K562 (cell line): ENCODE measurements around the gene UQCRHL. TPM values are rescaled to one million over a fixed set of nuclear protein-coding genes. Genes with fewer than 3 reads are reported as not detected.

Source experiments
- AFF4 ChIP-seq: sonication (generic); formaldehyde crosslinking; IDR thresholded peaks from 2 replicates; pipeline ENCODE4 v1.8.0; 2023; ENCODE audit warnings: mild to moderate bottlenecking, missing genetic modification reagents
- CREBBP ChIP-seq: IDR thresholded peaks from one replicate; pipeline ENCODE4 v1.6.1; 2012; ENCODE audit warnings: low read depth, mild to moderate bottlenecking, control low read depth, inconsistent platforms, low read length
- DEAF1 ChIP-seq: fragments of 450-650 bp; formaldehyde crosslinking; IDR thresholded peaks from 2 replicates; pipeline ENCODE4 v1.4.0; 2020; ENCODE audit warnings: mild to moderate bottlenecking, moderate library complexity
- FIP1L1 ChIP-seq: fragments of 200-400 bp; formaldehyde crosslinking; IDR thresholded peaks from 2 replicates; pipeline ENCODE4 v1.6.1; 2018; ENCODE audit warnings: mild to moderate bottlenecking, low read depth, low read length; ENCODE audit not compliant: poor library complexity, severe bottlenecking
- FOXA1 ChIP-seq: fragments of 450-650 bp; IDR thresholded peaks from 2 replicates; pipeline ENCODE4 v1.6.1; 2016; ENCODE audit warnings: mild to moderate bottlenecking, borderline replicate concordance
- FOXP1 ChIP-seq: sonication (generic); formaldehyde crosslinking; IDR thresholded peaks from 2 replicates; pipeline ENCODE4 v1.8.0; 2022; ENCODE audit warnings: mild to moderate bottlenecking, missing genetic modification reagents
- KAT7 ChIP-seq: sonication (generic); formaldehyde crosslinking; IDR thresholded peaks from 2 replicates; pipeline ENCODE4 v1.8.0; 2022; ENCODE audit warnings: missing genetic modification reagents, mild to moderate bottlenecking, borderline replicate concordance
- NONO ChIP-seq, 2 experiments: fragments of 200-400 bp in 1 of 2; fragments of 450-650 bp in 1 of 2; formaldehyde crosslinking in 1 of 2; IDR thresholded peaks; 2 replicates each; pipeline ENCODE4 v1.6.1; 2017; ENCODE audit warnings: low read depth in 2 of 2, mild to moderate bottlenecking in 2 of 2, moderate library complexity in 2 of 2, low read length in 1 of 2
- PCBP2 ChIP-seq: fragments of 200-400 bp; formaldehyde crosslinking; IDR thresholded peaks from 2 replicates; pipeline ENCODE4 v1.6.1; 2018; ENCODE audit warnings: low read length, low read depth, mild to moderate bottlenecking, moderate library complexity; ENCODE audit not compliant: poor library complexity, severe bottlenecking
- PHF20 ChIP-seq: fragments of 450-650 bp; IDR thresholded peaks from 2 replicates; pipeline ENCODE4 v1.6.1; 2018; ENCODE audit not compliant: partially characterized antibody
- SMAD4 ChIP-seq: fragments of 250-450 bp; sonication (Bioruptor Pico); conservative IDR thresholded peaks from 2 replicates; pipeline ENCODE4 v1.8.0; 2021; ENCODE audit warnings: inconsistent platforms, mild to moderate bottlenecking, moderate library complexity
- ZC3H8 ChIP-seq: fragments of 450-650 bp; IDR thresholded peaks from 2 replicates; pipeline ENCODE4 v1.6.1; 2017
- ZNF133 ChIP-seq: fragments of 250-450 bp; sonication (Bioruptor Pico); IDR thresholded peaks from 2 replicates; pipeline ENCODE4 v1.4.0; 2020; ENCODE audit warnings: mild to moderate bottlenecking
- polyA plus RNA-seq, 8 experiments: library from polyadenylated mRNA; depleted of rRNA in 4 of 8; stranded (reverse) in 5 of 8; unstranded in 3 of 8; fragments of >200 nt; fragmentation: Nextera tagmentation in 2 of 8; fragmentation: Illumina TruSeq in 1 of 8; extraction: Ambion mirVana in 2 of 8; extraction: Trizol in 1 of 8; gene quantifications; 2 replicates each; pipeline versions ENCODE4 v1.2.1 to v1.2.3, GENCODE V29; 2011 to 2014; ENCODE audit warnings: inconsistent platforms in 1 of 8, missing spikeins in 1 of 8
- total RNA-seq, 7 experiments: library from RNA; depleted of rRNA in 6 of 7; stranded (reverse); fragments of >200 nt in 6 of 7; fragmentation: Illumina TruSeq in 2 of 7; extraction: Trizol in 2 of 7; gene quantifications; 2 replicates each; pipeline versions ENCODE4 v1.2.1 to v1.2.3, GENCODE V29; 2011 to 2021; ENCODE audit warnings: low replicate concordance in 1 of 7
- TF ChIP-seq, protein P1 (sequence below): fragments of 450-650 bp; conservative IDR thresholded peaks from 2 replicates; pipeline ENCODE4 v1.6.1; 2016; ENCODE audit warnings: missing genetic modification characterization, low read depth, mild to moderate bottlenecking, missing compliant biosample characterization, moderate library complexity
- TF ChIP-seq, protein P2 (sequence below): fragments of 250-450 bp; sonication (Bioruptor Pico); IDR thresholded peaks from 2 replicates; pipeline ENCODE4 v1.8.0; 2021; ENCODE audit warnings: mild to moderate bottlenecking, moderate library complexity
- TF ChIP-seq, protein P3 (sequence below): IDR thresholded peaks from 2 replicates; pipeline ENCODE4 v1.6.1; 2014; ENCODE audit warnings: antibody characterized with exemption
- TF ChIP-seq, protein P4 (sequence below): sonication (generic); formaldehyde crosslinking; IDR thresholded peaks from 2 replicates; pipeline ENCODE4 v1.8.0; 2022; ENCODE audit warnings: mild to moderate bottlenecking, missing genetic modification reagents

The UQCRHL gene
- total and polyA plus RNA-seq, 9 of the 15 experiments (the other 6 are each of a cell fraction or from before 2014, with no cell fraction given): 5.1 to 41.3 (median 21.8) TPM

DNA sequence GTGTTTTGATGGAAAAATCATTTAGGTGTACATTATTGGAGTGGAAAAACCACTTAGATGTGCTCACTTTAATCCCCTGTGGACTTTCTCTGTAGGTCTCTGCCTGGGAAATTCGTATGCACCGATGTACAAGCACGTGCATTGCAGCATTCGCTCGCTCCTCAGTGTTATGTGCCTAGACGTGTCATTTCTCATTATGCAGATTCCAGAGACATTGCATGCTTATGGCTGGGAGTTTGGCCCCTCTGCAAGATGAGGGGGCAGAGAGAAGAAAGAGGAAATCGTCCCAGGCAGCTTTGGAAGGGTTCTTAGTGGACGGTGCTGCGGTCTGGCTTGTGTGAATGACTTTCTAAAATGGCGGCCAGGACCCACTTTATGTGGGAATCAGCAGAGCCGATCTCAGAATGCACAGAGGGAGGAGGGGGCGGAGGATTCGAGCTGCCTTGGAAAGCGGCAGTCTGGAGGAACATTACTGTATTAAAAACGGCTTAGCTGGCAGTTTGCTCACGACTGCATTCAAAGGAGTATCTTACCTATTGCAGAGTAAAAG is 42.4 kb upstream of the UQCRHL start (continued):
- 0 out of 2 replicates have a peak, but pooled peaks have one; percentile 10 for TF ChIP-seq DEAF1 (CRISPR knock-in tag)
- no peak for TF ChIP-seq FOXA1
- no peak; the same call in 1 of the 2 replicates for TF ChIP-seq FOXP1 (CRISPR knock-in tag)
- TF ChIP-seq NONO (IDR thresholded peaks at IDR 0.05; ENCODE audit: low read depth in 2 of 2, low read length in 1 of 2): peak in 1 of 2 experiments; percentile 50; a peak in 1 of 4 replicates
- no peak for TF ChIP-seq KAT7 (CRISPR knock-in tag)
- TF ChIP-seq, protein P1, sequence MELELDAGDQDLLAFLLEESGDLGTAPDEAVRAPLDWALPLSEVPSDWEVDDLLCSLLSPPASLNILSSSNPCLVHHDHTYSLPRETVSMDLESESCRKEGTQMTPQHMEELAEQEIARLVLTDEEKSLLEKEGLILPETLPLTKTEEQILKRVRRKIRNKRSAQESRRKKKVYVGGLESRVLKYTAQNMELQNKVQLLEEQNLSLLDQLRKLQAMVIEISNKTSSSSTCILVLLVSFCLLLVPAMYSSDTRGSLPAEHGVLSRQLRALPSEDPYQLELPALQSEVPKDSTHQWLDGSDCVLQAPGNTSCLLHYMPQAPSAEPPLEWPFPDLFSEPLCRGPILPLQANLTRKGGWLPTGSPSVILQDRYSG (tag): no peak
- TF ChIP-seq PCBP2: no peak
- TF ChIP-seq, protein P2, sequence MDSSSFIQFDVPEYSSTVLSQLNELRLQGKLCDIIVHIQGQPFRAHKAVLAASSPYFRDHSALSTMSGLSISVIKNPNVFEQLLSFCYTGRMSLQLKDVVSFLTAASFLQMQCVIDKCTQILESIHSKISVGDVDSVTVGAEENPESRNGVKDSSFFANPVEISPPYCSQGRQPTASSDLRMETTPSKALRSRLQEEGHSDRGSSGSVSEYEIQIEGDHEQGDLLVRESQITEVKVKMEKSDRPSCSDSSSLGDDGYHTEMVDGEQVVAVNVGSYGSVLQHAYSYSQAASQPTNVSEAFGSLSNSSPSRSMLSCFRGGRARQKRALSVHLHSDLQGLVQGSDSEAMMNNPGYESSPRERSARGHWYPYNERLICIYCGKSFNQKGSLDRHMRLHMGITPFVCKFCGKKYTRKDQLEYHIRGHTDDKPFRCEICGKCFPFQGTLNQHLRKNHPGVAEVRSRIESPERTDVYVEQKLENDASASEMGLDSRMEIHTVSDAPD (CRISPR knock-in tag): no peak
- no peak for TF ChIP-seq FIP1L1
- TF ChIP-seq ZC3H8: no peak
- TF ChIP-seq AFF4 (CRISPR knock-in tag): no peak
- TF ChIP-seq, protein P3, sequence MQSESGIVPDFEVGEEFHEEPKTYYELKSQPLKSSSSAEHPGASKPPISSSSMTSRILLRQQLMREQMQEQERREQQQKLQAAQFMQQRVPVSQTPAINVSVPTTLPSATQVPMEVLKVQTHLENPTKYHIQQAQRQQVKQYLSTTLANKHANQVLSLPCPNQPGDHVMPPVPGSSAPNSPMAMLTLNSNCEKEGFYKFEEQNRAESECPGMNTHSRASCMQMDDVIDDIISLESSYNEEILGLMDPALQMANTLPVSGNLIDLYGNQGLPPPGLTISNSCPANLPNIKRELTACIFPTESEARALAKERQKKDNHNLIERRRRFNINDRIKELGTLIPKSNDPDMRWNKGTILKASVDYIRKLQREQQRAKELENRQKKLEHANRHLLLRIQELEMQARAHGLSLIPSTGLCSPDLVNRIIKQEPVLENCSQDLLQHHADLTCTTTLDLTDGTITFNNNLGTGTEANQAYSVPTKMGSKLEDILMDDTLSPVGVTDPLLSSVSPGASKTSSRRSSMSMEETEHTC: no peak
- TF ChIP-seq, protein P4, sequence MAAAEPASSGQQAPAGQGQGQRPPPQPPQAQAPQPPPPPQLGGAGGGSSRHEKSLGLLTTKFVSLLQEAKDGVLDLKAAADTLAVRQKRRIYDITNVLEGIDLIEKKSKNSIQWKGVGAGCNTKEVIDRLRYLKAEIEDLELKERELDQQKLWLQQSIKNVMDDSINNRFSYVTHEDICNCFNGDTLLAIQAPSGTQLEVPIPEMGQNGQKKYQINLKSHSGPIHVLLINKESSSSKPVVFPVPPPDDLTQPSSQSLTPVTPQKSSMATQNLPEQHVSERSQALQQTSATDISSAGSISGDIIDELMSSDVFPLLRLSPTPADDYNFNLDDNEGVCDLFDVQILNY (CRISPR knock-in tag): no peak
- no peak for TF ChIP-seq CREBBP
- no peak for TF ChIP-seq SMAD4 (CRISPR knock-in tag)
- no peak for TF ChIP-seq PHF20
- TF ChIP-seq ZNF133 (CRISPR knock-in tag): no peak
